ENCODE measurements around the gene CHIA. TPM values are rescaled to one million over a fixed set of nuclear protein-coding genes. Genes with fewer than 3 reads are reported as not detected.

The CHIA gene
- total and polyA plus RNA-seq, 2 donors (not counting 3 experiments of a cell fraction or from before 2014, with no cell fraction given), result not detected

DNA sequence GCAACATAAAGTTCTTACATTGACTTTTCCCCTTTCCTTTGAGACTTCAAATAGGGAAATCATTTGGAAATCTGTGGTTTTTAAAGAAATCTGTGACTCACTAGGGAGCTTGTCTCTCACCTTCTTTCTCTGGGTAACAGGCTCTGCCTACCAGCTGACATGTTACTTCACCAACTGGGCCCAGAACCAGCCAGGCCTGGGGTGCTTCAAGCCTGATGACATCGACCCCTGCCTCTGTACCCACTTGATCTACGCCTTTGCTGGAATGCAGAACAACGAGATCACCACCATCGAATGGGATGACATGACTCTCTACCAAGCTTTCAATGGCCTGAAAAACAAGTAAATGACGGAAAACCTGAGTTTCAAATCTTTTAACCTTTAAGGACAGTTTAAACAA is 9.2 kb upstream of the CHIA start:
- Histone ChIP-seq H3K9ac (replicated peaks; ENCODE audit: extremely low read depth, insufficient read depth, low read length) (no peak overlapping the region), H3K4me3 (replicated peaks in 1 of 3; ENCODE audit: insufficient read depth in 1 of 3, low read depth in 1 of 3, low read length in 3 of 3) (no peak overlapping the region), H4K20me1 (replicated peaks; ENCODE audit: control insufficient read depth, extremely low read depth, insufficient read depth, low read length) (no peaks in the 10 kb centered on the region), H3K4me1 (ENCODE audit: control insufficient read depth, extremely low read depth, insufficient read depth, low read length) (no peaks in the 10 kb centered on the region), H3K27ac (ENCODE audit: insufficient read depth, low read depth, low read length) (no peak overlapping the region), H3K9me1 (replicated peaks; ENCODE audit: control insufficient read depth, extremely low read depth, insufficient read depth, low read length) (no peaks in the 10 kb centered on the region), H3K79me2 (ENCODE audit: control insufficient read depth, insufficient read depth, low read length) (no peaks in the 10 kb centered on the region), H3K36me3 (ENCODE audit: control insufficient read depth in 2 of 2, extremely low read depth in 1 of 2, insufficient read depth in 2 of 2, low read length in 2 of 2) (no peaks in the 10 kb centered on the region), H2AFZ (ENCODE audit: low read depth, low read length) (no peak overlapping the region), H3K27me3 (ENCODE audit: control insufficient read depth in 2 of 2, insufficient read depth in 2 of 2, low read length in 2 of 2) (no peaks in the 10 kb centered on the region), H3K9me3 (replicated peaks; ENCODE audit: control insufficient read depth, insufficient read depth, low read length) (no peaks in the 10 kb centered on the region), H3K4me2 (ENCODE audit: insufficient read depth, low read length) (no peak overlapping the region)
- no peak for TF ChIP-seq JUN (IDR thresholded peaks at IDR 0.05; ENCODE audit: borderline replicate concordance, insufficient read depth, insufficient read length, low read depth)
- TF ChIP-seq POLR2A (IDR thresholded peaks at IDR 0.05; ENCODE audit: low read depth, low read length), result no peak
- no peak for TF ChIP-seq GATA2 (IDR thresholded peaks at IDR 0.05; ENCODE audit: insufficient read depth, insufficient read length, low read depth, low read length)
- no peak for TF ChIP-seq EZH2 (IDR thresholded peaks at IDR 0.05; ENCODE audit: borderline replicate concordance, low read depth, low read length, severe bottlenecking)
- no peak for TF ChIP-seq POLR2AphosphoS5 (IDR thresholded peaks at IDR 0.05; ENCODE audit: insufficient read depth, low read depth, low read length)
- TF ChIP-seq FOS (IDR thresholded peaks at IDR 0.05; ENCODE audit: borderline replicate concordance, insufficient read depth, low read length), result no peak
- TF ChIP-seq MYC (IDR thresholded peaks at IDR 0.05; ENCODE audit: low read depth, low read length), result no peak
- TF ChIP-seq, protein P1, sequence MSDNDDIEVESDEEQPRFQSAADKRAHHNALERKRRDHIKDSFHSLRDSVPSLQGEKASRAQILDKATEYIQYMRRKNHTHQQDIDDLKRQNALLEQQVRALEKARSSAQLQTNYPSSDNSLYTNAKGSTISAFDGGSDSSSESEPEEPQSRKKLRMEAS (IDR thresholded peaks at IDR 0.05; ENCODE audit: insufficient read depth, insufficient read length), result no peak
- TF ChIP-seq, protein P2, sequence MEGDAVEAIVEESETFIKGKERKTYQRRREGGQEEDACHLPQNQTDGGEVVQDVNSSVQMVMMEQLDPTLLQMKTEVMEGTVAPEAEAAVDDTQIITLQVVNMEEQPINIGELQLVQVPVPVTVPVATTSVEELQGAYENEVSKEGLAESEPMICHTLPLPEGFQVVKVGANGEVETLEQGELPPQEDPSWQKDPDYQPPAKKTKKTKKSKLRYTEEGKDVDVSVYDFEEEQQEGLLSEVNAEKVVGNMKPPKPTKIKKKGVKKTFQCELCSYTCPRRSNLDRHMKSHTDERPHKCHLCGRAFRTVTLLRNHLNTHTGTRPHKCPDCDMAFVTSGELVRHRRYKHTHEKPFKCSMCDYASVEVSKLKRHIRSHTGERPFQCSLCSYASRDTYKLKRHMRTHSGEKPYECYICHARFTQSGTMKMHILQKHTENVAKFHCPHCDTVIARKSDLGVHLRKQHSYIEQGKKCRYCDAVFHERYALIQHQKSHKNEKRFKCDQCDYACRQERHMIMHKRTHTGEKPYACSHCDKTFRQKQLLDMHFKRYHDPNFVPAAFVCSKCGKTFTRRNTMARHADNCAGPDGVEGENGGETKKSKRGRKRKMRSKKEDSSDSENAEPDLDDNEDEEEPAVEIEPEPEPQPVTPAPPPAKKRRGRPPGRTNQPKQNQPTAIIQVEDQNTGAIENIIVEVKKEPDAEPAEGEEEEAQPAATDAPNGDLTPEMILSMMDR (IDR thresholded peaks at IDR 0.05; ENCODE audit: extremely low read depth in 1 of 2, insufficient read depth in 1 of 2, low read depth in 1 of 2, low read length in 2 of 2), result no peak
- intact Hi-C loops (cut with micrococcal nuclease) (no loop called here), dilution Hi-C loops (cut with MboI; ENCODE audit: extremely low pct_ligation_motif_present, low sequenced_read_pairs) (no loop called here)
- CTCF ChIA-PET, result no interaction called here
- no peak for DNase-seq (ENCODE audit: low read depth, low spot score)
- POLR2A ChIA-PET, result no interaction called here
- no TSS peak for BruUV-seq (replicated peaks)
- no peak for FAIRE-seq
